ENCODE measurements around the gene ICE1.

- TF ChIP-seq POLR2A (IDR thresholded peaks at IDR 0.05; ENCODE audit: low read length), result no peak
- no peak for TF ChIP-seq GATA1 (IDR thresholded peaks at IDR 0.05; ENCODE audit: low read depth, low read length)
Observed at GRCh38 chr5:5480481-5481111, 58.1 kb downstream of the ICE1 start.
